ENCODE data around the gene MAPKAP1. TPM values are rescaled to one million over a fixed set of nuclear protein-coding genes. Genes with fewer than 3 reads are reported as not detected.

Gene MAPKAP1
- total RNA-seq, 2 donors from 2014 or later, result 54.9 to 70.1 TPM

DNA sequence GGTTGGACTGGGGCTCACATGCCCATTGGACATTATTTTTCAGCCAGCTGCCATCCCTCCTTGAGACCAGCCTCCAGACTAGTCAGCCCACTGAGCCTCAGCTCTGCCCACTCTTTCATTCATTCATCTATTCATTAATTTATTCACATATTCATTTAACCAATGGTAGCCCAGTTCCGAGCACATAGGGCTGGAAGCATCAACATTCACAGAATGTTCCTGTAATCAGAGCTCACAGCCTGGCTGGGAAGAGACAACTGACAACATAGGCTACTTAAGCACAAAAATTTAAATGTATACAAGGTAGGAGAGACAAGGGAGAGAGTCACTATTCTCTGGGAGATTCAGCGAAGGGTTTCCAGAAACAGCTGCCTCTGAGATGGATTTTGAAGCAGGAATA is 23.2 kb upstream of the MAPKAP1 start:
- DNase-seq, result no peak
- Histone ChIP-seq H3K4me1 (no peaks in the 10 kb centered on the region), H3K4me3 (no peak overlapping the region), H3K9me3 (no peaks in the 10 kb centered on the region), H3K27me3 (no peaks in the 10 kb centered on the region), H3K9ac (ENCODE audit: low read depth in 2 of 2, low read length in 2 of 2) (no peak overlapping the region), H3K36me3 (no peaks in the 10 kb centered on the region), H3K27ac (no peak overlapping the region)
- intact Hi-C loops (cut with DNase I), result no loop called here
- no peak for TF ChIP-seq CTCF (IDR thresholded peaks at IDR 0.05)

GRCh38 chr9:125726456-125727132 is 19.6 kb upstream of the MAPKAP1 start:
- H3K27ac ChIP-seq, result no peak overlapping the region
- no peaks in the 10 kb centered on the region for H3K4me1 ChIP-seq
- no peak overlapping the region for H3K4me3 ChIP-seq
- no peaks in the 10 kb centered on the region for H3K9me3 ChIP-seq
- H3K27me3 ChIP-seq, result no peaks in the 10 kb centered on the region
- no peaks in the 10 kb centered on the region for H3K36me3 ChIP-seq
- no peak overlapping the region for H3K9ac ChIP-seq (ENCODE audit: low read depth in 2 of 2, low read length in 2 of 2)
- intact Hi-C loops (cut with DNase I), result no loop called here
- no peak for DNase-seq
- no peak for TF ChIP-seq CTCF (IDR thresholded peaks at IDR 0.05)

- H3K4me1 ChIP-seq, result peaks cover 9% of the 10 kb centered on the region
- peak overlapping the region; percentile 93 for H3K4me3 ChIP-seq
- intact Hi-C loops (cut with DNase I), result no loop called here
- H3K9ac ChIP-seq (ENCODE audit: low read depth in 2 of 2, low read length in 2 of 2), result peak overlapping the region in 1 of 2 donors; percentile 81
- no peaks in the 10 kb centered on the region for H3K27me3 ChIP-seq
- no peak for DNase-seq
- peak overlapping the region; percentile 55 for H3K27ac ChIP-seq
- H3K36me3 ChIP-seq, result no peaks in the 10 kb centered on the region
- no peaks in the 10 kb centered on the region for H3K9me3 ChIP-seq
- no peak for TF ChIP-seq CTCF (IDR thresholded peaks at IDR 0.05)
Observed at GRCh38 chr9:125707472-125707804, 430 bp upstream of the MAPKAP1 start.

DNA sequence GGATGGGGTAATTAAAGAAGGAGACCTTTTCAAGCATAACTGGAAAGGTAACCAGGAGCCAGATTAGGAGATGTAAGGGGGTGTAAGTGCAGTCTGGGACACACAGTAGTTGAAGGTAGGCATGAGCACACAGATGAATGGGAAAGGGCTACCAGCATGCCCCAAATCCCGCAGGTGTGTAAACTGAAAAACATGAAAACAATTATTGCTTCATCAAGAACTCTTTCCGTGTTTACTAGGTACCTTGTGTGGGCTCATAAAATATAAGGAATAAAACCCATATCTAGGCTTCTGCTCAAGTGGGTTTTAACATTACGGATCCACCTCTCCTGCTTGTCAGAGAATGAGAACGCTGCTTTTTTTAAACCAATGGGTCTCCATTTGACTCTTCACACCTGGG is 1.1 kb downstream of the MAPKAP1 start:
- no peaks in the 10 kb centered on the region for H3K27me3 ChIP-seq
- H3K9ac ChIP-seq (ENCODE audit: low read depth in 2 of 2, low read length in 2 of 2), result peak overlapping the region in 1 of 2 donors; percentile 81
- no peak overlapping the region for H3K4me3 ChIP-seq
- H3K4me1 ChIP-seq, result peaks cover 9% of the 10 kb centered on the region
- no peak overlapping the region for H3K27ac ChIP-seq
- no peak for TF ChIP-seq CTCF (IDR thresholded peaks at IDR 0.05)
- no peak for DNase-seq
- no peaks in the 10 kb centered on the region for H3K9me3 ChIP-seq
- no peaks in the 10 kb centered on the region for H3K36me3 ChIP-seq
- intact Hi-C loops (cut with DNase I), result no loop called here

DNA sequence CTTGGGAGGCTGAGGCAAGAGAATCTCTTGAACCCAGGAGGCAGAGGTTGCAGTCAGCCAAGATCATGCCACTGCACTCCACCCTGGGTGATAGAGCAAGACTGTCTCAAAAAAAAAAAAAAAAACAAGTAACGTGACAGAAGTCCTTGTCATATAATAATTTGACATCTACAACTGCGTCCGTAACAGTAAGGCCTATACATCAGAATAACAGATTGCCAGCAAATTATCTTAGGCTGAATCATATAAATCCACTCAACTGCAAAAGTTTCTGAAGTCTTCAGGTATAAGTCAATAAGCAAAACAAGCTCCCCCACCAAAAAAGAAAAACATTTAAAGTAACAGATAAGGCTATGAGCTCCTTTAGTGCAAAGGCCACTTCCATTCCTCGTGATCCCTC is 3.3 kb downstream of the MAPKAP1 start:
- Histone ChIP-seq H3K4me1 (peaks cover 9% of the 10 kb centered on the region), H3K9me3 (no peaks in the 10 kb centered on the region), H3K36me3 (no peaks in the 10 kb centered on the region), H3K27me3 (no peaks in the 10 kb centered on the region), H3K27ac (no peak overlapping the region), H3K4me3 (no peak overlapping the region), H3K9ac (ENCODE audit: low read depth in 2 of 2, low read length in 2 of 2) (no peak overlapping the region)
- DNase-seq, result no peak
- intact Hi-C loops (cut with DNase I), result no loop called here
- TF ChIP-seq CTCF (IDR thresholded peaks at IDR 0.05), result no peak

Measured in colonic mucosa (tissue), 4 donors.